Spinal cord (tissue), 10 donors: ENCODE measurements around the gene ZNF593. TPM values are rescaled to one million over a fixed set of nuclear protein-coding genes. Genes with fewer than 3 reads are reported as not detected.

Experiments used
- DNase-seq, 6 donors: peaks; one replicate each; pipeline versions ENCODE4 v3.0.0 to v3.0.0-alpha.2; 2013 to 2015; ENCODE audit warnings: low spot score in 6 of 6, low read depth in 4 of 6
- H3K27ac ChIP-seq: one replicate; pipeline ENCODE4 v1.5.1; 2013; ENCODE audit warnings: low read depth, low read length, control low read depth
- H3K27me3 ChIP-seq: one replicate; pipeline ENCODE4 v1.6.1; 2013; ENCODE audit warnings: low read length; ENCODE audit not compliant: control insufficient read depth, insufficient read depth
- H3K36me3 ChIP-seq: one replicate; pipeline ENCODE4 v1.6.1; 2013; ENCODE audit warnings: low read length; ENCODE audit not compliant: control insufficient read depth, insufficient read depth
- H3K4me1 ChIP-seq: one replicate; pipeline ENCODE4 v1.6.1; 2013; ENCODE audit warnings: low read length; ENCODE audit not compliant: control insufficient read depth, insufficient read depth
- H3K4me3 ChIP-seq: one replicate; pipeline ENCODE4 v1.5.1; 2013; ENCODE audit warnings: low read depth, low read length, control low read depth
- H3K9me3 ChIP-seq: one replicate; pipeline ENCODE4 v1.6.1; 2013; ENCODE audit warnings: low read length; ENCODE audit not compliant: control insufficient read depth, insufficient read depth
- WGBS: methylation state at CpG from one replicate; pipeline ENCODE4 v1.1.5; 2013; ENCODE audit warnings: missing lambda C conversion rate; ENCODE audit not compliant: insufficient coverage; 5-methylcytosine and 5-hydroxymethylcytosine counted together
- polyA plus RNA-seq, 2 donors: library from polyadenylated mRNA; unstranded; fragments of 120-200 nt; gene quantifications; one replicate each; pipeline ENCODE4 v1.2.1, GENCODE V29; 2013; ENCODE audit not compliant: insufficient read length in 2 of 2
- total RNA-seq, 2 donors: library from RNA; depleted of rRNA in 1 of 2; stranded (reverse); fragments of 120-200 nt in 1 of 2; fragments of >200 nt in 1 of 2; gene quantifications; one replicate each; pipeline versions ENCODE4 v1.2.3 to v1.2.4, GENCODE V29; 2013 to 2014
- donor health status: healthy.

The ZNF593 gene
- total and polyA plus RNA-seq, 4 donors: 9.3 to 21.1 (median 17.5) TPM

- Histone ChIP-seq H3K4me3 (no peak overlapping the region), H3K36me3 (no peaks in the 10 kb centered on the region), H3K4me1 (peaks cover 3% of the 10 kb centered on the region), H3K27ac (no peak overlapping the region), H3K9me3 (no peaks in the 10 kb centered on the region), H3K27me3 (no peaks in the 10 kb centered on the region)
- 63% methylated on average over 6 of the region's 6 CpGs for WGBS
- DNase-seq: no peak
Observed at GRCh38 chr1:26145960-26146294, 23.8 kb upstream of the ZNF593 start.

- H3K27me3 ChIP-seq: no peaks in the 10 kb centered on the region
- H3K4me3 ChIP-seq: no peak overlapping the region
- H3K27ac ChIP-seq: no peak overlapping the region
- peaks cover 3% of the 10 kb centered on the region for H3K4me1 ChIP-seq
- no peak for DNase-seq
- no peaks in the 10 kb centered on the region for H3K36me3 ChIP-seq
- H3K9me3 ChIP-seq: no peaks in the 10 kb centered on the region
Observed at GRCh38 chr1:26148887-26149286, 20.8 kb upstream of the ZNF593 start.

- whole genome bisulfite sequencing: 100% methylated on average over 2 of the region's 5 CpGs
- H3K9me3 ChIP-seq: no peaks in the 10 kb centered on the region
- peaks cover 10% of the 10 kb centered on the region for H3K27me3 ChIP-seq
- no peak overlapping the region for H3K27ac ChIP-seq
- H3K4me3 ChIP-seq: no peak overlapping the region
- DNase-seq: no peak
- peaks cover 31% of the 10 kb centered on the region for H3K4me1 ChIP-seq
- H3K36me3 ChIP-seq: no peaks in the 10 kb centered on the region
Observed at GRCh38 chr1:26153966-26154532, 15.7 kb upstream of the ZNF593 start.

- 34% methylated on average over 5 of the region's 9 CpGs for whole genome bisulfite sequencing
- Histone ChIP-seq H3K36me3 (no peaks in the 10 kb centered on the region), H3K27ac (no peak overlapping the region), H3K4me3 (no peak overlapping the region), H3K27me3 (peaks cover 10% of the 10 kb centered on the region), H3K9me3 (no peaks in the 10 kb centered on the region), H3K4me1 (peaks cover 36% of the 10 kb centered on the region)
- no peak for DNase-seq
Observed at GRCh38 chr1:26154750-26155149, 15.0 kb upstream of the ZNF593 start.

- Histone ChIP-seq H3K4me1 (peaks cover 39% of the 10 kb centered on the region), H3K4me3 (no peak overlapping the region), H3K27me3 (peaks cover 12% of the 10 kb centered on the region), H3K27ac (no peak overlapping the region), H3K9me3 (no peaks in the 10 kb centered on the region), H3K36me3 (no peaks in the 10 kb centered on the region)
- no peak for DNase-seq
- 56% methylated on average over 17 of the region's 21 CpGs for WGBS
Observed at GRCh38 chr1:26155370-26156284, 14.1 kb upstream of the ZNF593 start.

- no peaks in the 10 kb centered on the region for H3K36me3 ChIP-seq
- H3K27ac ChIP-seq: no peak overlapping the region
- H3K9me3 ChIP-seq: no peaks in the 10 kb centered on the region
- H3K27me3 ChIP-seq: peaks cover 12% of the 10 kb centered on the region
- DNase-seq: peak in 2 of 6 donors; percentile 61
- WGBS: 25% methylated on average over 11 of the region's 12 CpGs
- peaks cover 47% of the 10 kb centered on the region for H3K4me1 ChIP-seq
- no peak overlapping the region for H3K4me3 ChIP-seq
Observed at GRCh38 chr1:26156285-26157038, 13.2 kb upstream of the ZNF593 start.

GRCh38 chr1:26158271-26158907, 11.3 kb upstream of the ZNF593 start:
- WGBS: 84% methylated on average over 4 of the region's 5 CpGs
- peaks cover 53% of the 10 kb centered on the region for H3K4me1 ChIP-seq
- H3K9me3 ChIP-seq: no peaks in the 10 kb centered on the region
- no peak for DNase-seq
- peaks cover 14% of the 10 kb centered on the region for H3K27me3 ChIP-seq
- no peak overlapping the region for H3K4me3 ChIP-seq
- H3K36me3 ChIP-seq: no peaks in the 10 kb centered on the region
- H3K27ac ChIP-seq: no peak overlapping the region

- H3K4me3 ChIP-seq: peak within 1 kb of the TSS; percentile 11
- WGBS: 36% methylated on average over 6 of the region's 6 CpGs
- no peaks in the 10 kb centered on the region for H3K36me3 ChIP-seq
- no peak within 1 kb of the TSS for H3K27ac ChIP-seq
- no peak for DNase-seq
- no peaks in the 10 kb centered on the region for H3K9me3 ChIP-seq
- H3K4me1 ChIP-seq: peaks cover 58% of the 10 kb centered on the region
- H3K27me3 ChIP-seq: peaks cover 14% of the 10 kb centered on the region
Observed at GRCh38 chr1:26158908-26159742, 10.6 kb upstream of the ZNF593 start, which contains the start of gene FAM110D. FAM110D (plus strand) TSS chr1:26159079; CDS start chr1:26161292, 2,213 bp downstream.

- Histone ChIP-seq H3K4me3 (no peak overlapping the region), H3K27me3 (peaks cover 14% of the 10 kb centered on the region), H3K36me3 (no peaks in the 10 kb centered on the region), H3K27ac (no peak overlapping the region), H3K4me1 (peaks cover 62% of the 10 kb centered on the region), H3K9me3 (no peaks in the 10 kb centered on the region)
- WGBS: 60% methylated on average over 1 of the region's 4 CpGs
- no peak for DNase-seq
Observed at GRCh38 chr1:26159743-26160039, 10.0 kb upstream of the ZNF593 start.
